Erythroblast (primary cell): ENCODE results near the gene VCAM1.

Experiments used
- GATA1 ChIP-seq: IDR thresholded peaks from 2 replicates; pipeline ENCODE4 v1.6.1; 2011; ENCODE audit warnings: low read depth, mild to moderate bottlenecking, control low read depth, low read length, moderate library complexity
- POLR2A ChIP-seq: IDR thresholded peaks from 2 replicates; pipeline ENCODE4 v1.6.1; 2011; ENCODE audit warnings: mild to moderate bottlenecking, low read length

GRCh38 chr1:100760511-100760910, 41.0 kb downstream of the VCAM1 start:
- no peak for TF ChIP-seq POLR2A
- TF ChIP-seq GATA1: no peak
